Endothelial cell of umbilical vein (primary cell): Measurements from ENCODE around the gene TMEM175. TPM values are rescaled to one million over a fixed set of nuclear protein-coding genes. Genes with fewer than 3 reads are reported as not detected.
"Not testable (repeated sequence)": the region's sequence is repeated elsewhere in the genome, so short reads cannot be mapped to it uniquely, and the experiment has no call there.

Experiments
- BruUV-seq: library from RNA; stranded (reverse); fragments of 400-500 nt; replicated peaks from 2 replicates; lab custom pipeline; 2021; lab: Mats Ljungman, UMichigan
- CTCF ChIA-PET: fragments of 300-600, 350-600 bp; sonication (Branson Sonifier 250); formaldehyde crosslinking; loops from one replicate; lab custom pipeline; 2021; ENCODE audit warnings: antibody characterized with exemption, inconsistent platforms; lab: Charles Lee
- POLR2A ChIA-PET: fragments of 300-600, 350-600 bp; sonication (Branson Sonifier 250); formaldehyde crosslinking; loops from one replicate; lab custom pipeline; 2021; ENCODE audit warnings: antibody characterized with exemption, inconsistent platforms; lab: Charles Lee
- DNase-seq: peaks from one replicate; pipeline ENCODE4 v3.0.0-alpha.2; 2011; ENCODE audit warnings: low read depth, low spot score
- FAIRE-seq: peaks from 2 replicates; lab custom pipeline; 2011; peaks lifted over from hg19 to GRCh38; lab: Jason Lieb, UNC
- H2AFZ ChIP-seq: 2 replicates; pipeline ENCODE4 v1.6.0; 2012; ENCODE audit warnings: low read depth, low read length, control low read depth, inconsistent platforms
- H3K27ac ChIP-seq: 2 replicates; pipeline ENCODE4 v1.5.1; 2011; ENCODE audit warnings: low read depth, mild to moderate bottlenecking, control low read depth, low read length, moderate library complexity; ENCODE audit not compliant: insufficient read depth
- H3K27me3 ChIP-seq, 2 experiments: 2 replicates each; pipeline versions ENCODE4 v1.6.0 to v1.6.1; 2011; ENCODE audit warnings: low read length in 2 of 2, mixed read lengths in 1 of 2; ENCODE audit not compliant: control insufficient read depth in 2 of 2, insufficient read depth in 2 of 2
- H3K36me3 ChIP-seq, 2 experiments: 2 replicates in 1 of 2; 3 replicates in 1 of 2; pipeline ENCODE4 v1.5.1; 2011; ENCODE audit warnings: low read length in 2 of 2, mild to moderate bottlenecking in 1 of 2, moderate library complexity in 1 of 2; ENCODE audit not compliant: control insufficient read depth in 2 of 2, insufficient read depth in 2 of 2; ENCODE audit errors: extremely low read depth in 1 of 2
- H3K4me1 ChIP-seq: 3 replicates; pipeline ENCODE4 v1.5.1; 2011; ENCODE audit warnings: mild to moderate bottlenecking, low read length; ENCODE audit not compliant: control insufficient read depth, insufficient read depth; ENCODE audit errors: extremely low read depth
- H3K4me2 ChIP-seq: 2 replicates; pipeline ENCODE4 v1.6.1; 2011; ENCODE audit warnings: low read length, control low read depth, mixed read lengths; ENCODE audit not compliant: insufficient read depth
- H3K4me3 ChIP-seq, 3 experiments: fragments of 200-600 bp in 1 of 3; sonication (generic), shearing (Covaris generic) in 1 of 3; replicated peaks in 1 of 3; 2 replicates each; pipeline ENCODE4 v1.5.1; 2011 to 2016; ENCODE audit warnings: control low read depth in 3 of 3, low read length in 3 of 3, mild to moderate bottlenecking in 2 of 3, inconsistent platforms in 1 of 3, low read depth in 1 of 3, moderate library complexity in 1 of 3; ENCODE audit not compliant: insufficient read depth in 1 of 3
- H3K79me2 ChIP-seq: 2 replicates; pipeline ENCODE4 v1.6.0; 2012; ENCODE audit warnings: low read length, inconsistent platforms; ENCODE audit not compliant: control insufficient read depth, insufficient read depth
- H3K9ac ChIP-seq: replicated peaks from 2 replicates; pipeline ENCODE3; 2011; ENCODE audit warnings: low read length, control low read depth; ENCODE audit not compliant: insufficient read depth; ENCODE audit errors: extremely low read depth
- H3K9me1 ChIP-seq: replicated peaks from 3 replicates; pipeline ENCODE4 v1.6.0; 2011; ENCODE audit warnings: mild to moderate bottlenecking, low read length; ENCODE audit not compliant: control insufficient read depth, insufficient read depth; ENCODE audit errors: extremely low read depth
- H3K9me3 ChIP-seq: replicated peaks from 2 replicates; pipeline ENCODE4 v1.5.1; 2012; ENCODE audit warnings: low read length, inconsistent platforms; ENCODE audit not compliant: control insufficient read depth, insufficient read depth
- H4K20me1 ChIP-seq: replicated peaks from 2 replicates; pipeline ENCODE3; 2011; ENCODE audit warnings: mild to moderate bottlenecking, low read length; ENCODE audit not compliant: control insufficient read depth, insufficient read depth; ENCODE audit errors: extremely low read depth
- EZH2 ChIP-seq: IDR thresholded peaks from 2 replicates; pipeline ENCODE4 v1.6.1; 2012; ENCODE audit warnings: borderline replicate concordance, low read depth, mild to moderate bottlenecking, moderate library complexity, low read length, inconsistent platforms; ENCODE audit not compliant: severe bottlenecking
- GATA2 ChIP-seq: IDR thresholded peaks from 2 replicates; pipeline ENCODE4 v1.7.0; 2011; ENCODE audit warnings: low read depth, mild to moderate bottlenecking, moderate library complexity, mixed read lengths, low read length; ENCODE audit not compliant: insufficient read length, insufficient read depth
- MYC ChIP-seq: IDR thresholded peaks from one replicate; pipeline ENCODE4 v1.6.1; 2011; ENCODE audit warnings: mild to moderate bottlenecking, low read depth, low read length
- POLR2AphosphoS5 ChIP-seq: IDR thresholded peaks from 2 replicates; pipeline ENCODE4 v1.6.1; 2012; ENCODE audit warnings: low read depth, mild to moderate bottlenecking, control low read depth, low read length, moderate library complexity; ENCODE audit not compliant: insufficient read depth
- dilution Hi-C: fragments of 300-500 bp; cut with MboI; formaldehyde crosslinking; loops from one replicate; pipeline ENCODE4 v1.15.0; 2019; ENCODE audit warnings: low sequenced_read_pairs; ENCODE audit not compliant: extremely low pct_ligation_motif_present
- intact Hi-C: fragments of 100-400 bp; cut with micrococcal nuclease; formaldehyde crosslinking; loops from one replicate; pipeline ENCODE4 v1.10.0; 2022
- polyA plus RNA-seq, 4 experiments: library from polyadenylated mRNA; depleted of rRNA in 3 of 4; stranded (reverse) in 3 of 4; unstranded in 1 of 4; fragments of >200 nt; gene quantifications; 2 replicates each; pipeline versions ENCODE4 v1.2.1 to v1.2.3, GENCODE V29; 2011 to 2012; ENCODE audit warnings: missing spikeins in 1 of 4
- total RNA-seq: library from RNA; stranded (reverse); gene quantifications from 2 replicates; pipeline ENCODE4 v1.2.3, GENCODE V29; 2021

The TMEM175 gene
- total and polyA plus RNA-seq, 2 donors (not counting 3 experiments of a cell fraction or from before 2014, with no cell fraction given): 21.9 to 80.1 TPM

- H4K20me1 ChIP-seq: no peaks in the 10 kb centered on the region
- no peak for DNase-seq
- no peaks in the 10 kb centered on the region for H3K9me1 ChIP-seq
- dilution Hi-C loops: no loop called here
- no TSS peak for BruUV-seq
- H3K4me1 ChIP-seq: peaks cover 3% of the 10 kb centered on the region
- H3K4me2 ChIP-seq: no peak overlapping the region
- ChIA-PET CTCF (no interaction called here), POLR2A (no interaction called here)
- H3K4me3 ChIP-seq: no peak overlapping the region
- TF ChIP-seq EZH2 (peak; percentile 96), MYC (no peak)
- no peaks in the 10 kb centered on the region for H3K36me3 ChIP-seq
- peaks cover 28 to 33% of the 10 kb centered on the region in 2 experiments for H3K27me3 ChIP-seq
- intact Hi-C loops: no loop called here
- no peaks in the 10 kb centered on the region for H3K79me2 ChIP-seq
- FAIRE-seq: no peak
- H3K27ac ChIP-seq: no peak overlapping the region
- H3K9ac ChIP-seq: no peak overlapping the region
- H2AFZ ChIP-seq: no peak overlapping the region
- H3K9me3 ChIP-seq: no peaks in the 10 kb centered on the region
These were observed 65.3 kb downstream of the TMEM175 start for GRCh38 chr4:997375-998071.

- no peaks in the 10 kb centered on the region for H3K4me1 ChIP-seq
- H3K79me2 ChIP-seq: no peaks in the 10 kb centered on the region
- no TSS peak for BruUV-seq
- FAIRE-seq (no peak), DNase-seq (no peak)
- TF ChIP-seq POLR2AphosphoS5 (no peak), GATA2 (no peak)
- no peaks in the 10 kb centered on the region for H4K20me1 ChIP-seq
- H3K4me2 ChIP-seq: no peak overlapping the region
- no peaks in the 10 kb centered on the region for H3K36me3 ChIP-seq
- intact Hi-C loops (no loop called here), dilution Hi-C loops (no loop called here)
- CTCF ChIA-PET: no interaction called here
- no peaks in the 10 kb centered on the region for H3K9me1 ChIP-seq
- POLR2A ChIA-PET: no interaction called here
- H3K9ac ChIP-seq: no peak overlapping the region
- no peak overlapping the region for H2AFZ ChIP-seq
- no peak overlapping the region for H3K27ac ChIP-seq
- H3K9me3 ChIP-seq: no peaks in the 10 kb centered on the region
- peaks cover 30 to 38% of the 10 kb centered on the region in 2 experiments for H3K27me3 ChIP-seq
- H3K4me3 ChIP-seq: no peak overlapping the region
These were observed 65.9 kb downstream of the TMEM175 start for GRCh38 chr4:998096-998691.

- DNase-seq, H3K9me3 ChIP-seq, BruUV-seq, H2AFZ ChIP-seq, H3K9me1 ChIP-seq, H4K20me1 ChIP-seq, H3K4me3 ChIP-seq, POLR2A ChIA-PET, H3K4me1 ChIP-seq, H3K79me2 ChIP-seq, H3K9ac ChIP-seq, H3K4me2 ChIP-seq, dilution Hi-C loops, intact Hi-C loops, H3K27ac ChIP-seq, CTCF ChIA-PET, H3K36me3 ChIP-seq: not testable (repeated sequence)
- FAIRE-seq: peak; percentile 38
- peaks cover 36 to 47% of the 10 kb centered on the region in 2 experiments for H3K27me3 ChIP-seq
These were observed 67.1 kb downstream of the TMEM175 start for GRCh38 chr4:999240-999863.
